Liver (tissue), 9 donors: Measurements from ENCODE around the gene DNAJC6. TPM values are rescaled to one million over a fixed set of nuclear protein-coding genes. Genes with fewer than 3 reads are reported as not detected.

Experiments
- DNase-seq: peaks from one replicate; pipeline ENCODE4 v3.0.0-alpha.2; 2017; ENCODE audit warnings: low spot score
- H3K27ac ChIP-seq, 2 donors: one replicate each; pipeline ENCODE4 v1.7.0; 2013; ENCODE audit warnings: inconsistent platforms in 2 of 2, low read length in 2 of 2, control low read depth in 1 of 2, low read depth in 1 of 2, mild to moderate bottlenecking in 1 of 2
- H3K27me3 ChIP-seq, 4 donors: one replicate each; pipeline versions ENCODE4 v1.6.1 to v1.7.0; 2013; ENCODE audit warnings: low read length in 3 of 4, inconsistent platforms in 1 of 4, mild to moderate bottlenecking in 1 of 4, moderate library complexity in 1 of 4; ENCODE audit not compliant: control insufficient read depth in 4 of 4, insufficient read depth in 4 of 4
- H3K36me3 ChIP-seq, 4 donors: one replicate each; pipeline versions ENCODE4 v1.6.1 to v1.7.0; 2013; ENCODE audit warnings: low read length in 3 of 4, mild to moderate bottlenecking in 3 of 4, low read depth in 1 of 4, moderate library complexity in 1 of 4; ENCODE audit not compliant: control insufficient read depth in 4 of 4, insufficient read depth in 3 of 4
- H3K4me1 ChIP-seq, 4 donors: one replicate each; pipeline versions ENCODE4 v1.6.1 to v1.7.0; 2013; ENCODE audit warnings: low read length in 3 of 4, mild to moderate bottlenecking in 3 of 4, moderate library complexity in 1 of 4; ENCODE audit not compliant: control insufficient read depth in 4 of 4, insufficient read depth in 4 of 4
- H3K4me3 ChIP-seq, 3 donors: one replicate each; pipeline versions ENCODE4 v1.6.1 to v1.7.0; 2013; ENCODE audit warnings: low read length in 3 of 3, control low read depth in 1 of 3, low read depth in 1 of 3, mild to moderate bottlenecking in 1 of 3
- H3K9ac ChIP-seq, 2 donors: one replicate each; pipeline ENCODE4 v1.7.0; 2013; ENCODE audit warnings: low read length in 2 of 2, mild to moderate bottlenecking in 2 of 2, moderate library complexity in 2 of 2, control low read depth in 1 of 2, low read depth in 1 of 2
- H3K9me3 ChIP-seq, 4 donors: one replicate each; pipeline versions ENCODE4 v1.6.1 to v1.7.0; 2013; ENCODE audit warnings: low read length in 3 of 4; ENCODE audit not compliant: control insufficient read depth in 4 of 4
- ATF3 ChIP-seq: IDR thresholded peaks from 2 replicates; pipeline ENCODE4 v1.6.1; 2016; ENCODE audit warnings: antibody characterized with exemption
- EGR1 ChIP-seq, 2 donors: IDR thresholded peaks; 2 replicates each; pipeline ENCODE4 v1.6.1; 2016 to 2018; ENCODE audit warnings: antibody characterized with exemption in 2 of 2, low read depth in 2 of 2
- FOXA2 ChIP-seq: IDR thresholded peaks from 2 replicates; pipeline ENCODE4 v1.6.1; 2016; ENCODE audit warnings: antibody characterized with exemption
- GABPA ChIP-seq, 2 donors: IDR thresholded peaks in 1 of 2; conservative IDR thresholded peaks in 1 of 2; 2 replicates each; pipeline ENCODE4 v1.6.1; 2016; ENCODE audit warnings: antibody characterized with exemption in 2 of 2, mild to moderate bottlenecking in 1 of 2, moderate library complexity in 1 of 2
- HNF4A ChIP-seq, 2 donors: conservative IDR thresholded peaks; 2 replicates each; pipeline ENCODE4 v1.6.1; 2016; ENCODE audit warnings: antibody characterized with exemption in 2 of 2, mild to moderate bottlenecking in 2 of 2
- HNF4G ChIP-seq: IDR thresholded peaks from 2 replicates; pipeline ENCODE4 v1.6.1; 2016; ENCODE audit warnings: antibody characterized with exemption
- JUND ChIP-seq, 2 donors: IDR thresholded peaks; 2 replicates each; pipeline ENCODE4 v1.6.1; 2016; ENCODE audit warnings: antibody characterized with exemption in 2 of 2
- NR2F2 ChIP-seq: IDR thresholded peaks from 2 replicates; pipeline ENCODE4 v1.6.1; 2016; ENCODE audit warnings: antibody characterized with exemption
- RAD21 ChIP-seq, 2 donors: IDR thresholded peaks; 2 replicates each; pipeline ENCODE4 v1.6.1; 2016; ENCODE audit warnings: antibody characterized with exemption in 2 of 2, mild to moderate bottlenecking in 2 of 2
- RXRA ChIP-seq, 2 donors: IDR thresholded peaks; 2 replicates each; pipeline ENCODE4 v1.6.1; 2017 to 2018; ENCODE audit warnings: antibody characterized with exemption in 2 of 2, mild to moderate bottlenecking in 1 of 2
- SP1 ChIP-seq: IDR thresholded peaks from 2 replicates; pipeline ENCODE4 v1.6.1; 2018; ENCODE audit warnings: antibody characterized with exemption, mild to moderate bottlenecking
- TAF1 ChIP-seq: conservative IDR thresholded peaks from 2 replicates; pipeline ENCODE4 v1.6.1; 2016; ENCODE audit warnings: antibody characterized with exemption, mild to moderate bottlenecking
- YY1 ChIP-seq: IDR thresholded peaks from 2 replicates; pipeline ENCODE4 v1.6.1; 2016; ENCODE audit warnings: antibody characterized with exemption, mild to moderate bottlenecking
- WGBS: extraction: QIAGEN DNeasy Blood & Tissue Kit; methylation state at CpG from one replicate; pipeline ENCODE4 v1.1.7; 2013; 5-methylcytosine and 5-hydroxymethylcytosine counted together
- polyA plus RNA-seq, 2 donors: library from polyadenylated mRNA; stranded (reverse) in 1 of 2; unstranded in 1 of 2; fragments of 200-250 nt in 1 of 2; fragments of >200 nt in 1 of 2; fragmentation: Nextera tagmentation in 1 of 2; extraction: Ambion mirVana in 1 of 2; gene quantifications; one replicate each; pipeline versions ENCODE4 v1.2.1 to v1.2.3, GENCODE V29; 2013 to 2015
- total RNA-seq, 2 donors: library from RNA; depleted of rRNA; stranded (reverse); fragments of >200 nt; gene quantifications; one replicate each; pipeline ENCODE4 v1.2.3, GENCODE V29; 2014
- TF ChIP-seq, protein P1 (sequence below): IDR thresholded peaks from 2 replicates; pipeline ENCODE4 v1.6.1; 2016; ENCODE audit warnings: antibody characterized with exemption
- TF ChIP-seq, protein P2 (sequence below): IDR thresholded peaks from 2 replicates; pipeline ENCODE4 v1.6.1; 2016; ENCODE audit warnings: antibody characterized with exemption
- TF ChIP-seq, protein P3 (sequence below): IDR thresholded peaks from 2 replicates; pipeline ENCODE4 v1.6.1; 2016; ENCODE audit warnings: antibody characterized with exemption, mild to moderate bottlenecking
- TF ChIP-seq, protein P4 (sequence below): fragments of 150-350 bp; IDR thresholded peaks from 2 replicates; pipeline ENCODE4 v1.5.1; 2017; ENCODE audit warnings: improper control_type of control experiment, low read depth, low read length; ENCODE audit not compliant: missing input control
- donor health status: healthy.
- donor health status: healthy.
- donor health status: healthy.
- donor health status: healthy.
- donor health status: healthy.

Gene DNAJC6
- total and polyA plus RNA-seq, 4 donors = 0.15 to 35.0 (median 0.30) TPM

- H3K9ac ChIP-seq = no peak overlapping the region
- H3K27ac ChIP-seq = no peak overlapping the region
- H3K9me3 ChIP-seq = peaks cover 0 to 2% (median under 1%) of the 10 kb centered on the region in 4 donors
- H3K27me3 ChIP-seq = no peaks in the 10 kb centered on the region
- no peaks in the 10 kb centered on the region for H3K4me1 ChIP-seq
- 92% methylated on average over 2 of the region's 2 CpGs for WGBS
- H3K4me3 ChIP-seq = no peak overlapping the region
- peak; percentile 68 for DNase-seq
- no peaks in the 10 kb centered on the region for H3K36me3 ChIP-seq
- TF ChIP-seq, protein P1, sequence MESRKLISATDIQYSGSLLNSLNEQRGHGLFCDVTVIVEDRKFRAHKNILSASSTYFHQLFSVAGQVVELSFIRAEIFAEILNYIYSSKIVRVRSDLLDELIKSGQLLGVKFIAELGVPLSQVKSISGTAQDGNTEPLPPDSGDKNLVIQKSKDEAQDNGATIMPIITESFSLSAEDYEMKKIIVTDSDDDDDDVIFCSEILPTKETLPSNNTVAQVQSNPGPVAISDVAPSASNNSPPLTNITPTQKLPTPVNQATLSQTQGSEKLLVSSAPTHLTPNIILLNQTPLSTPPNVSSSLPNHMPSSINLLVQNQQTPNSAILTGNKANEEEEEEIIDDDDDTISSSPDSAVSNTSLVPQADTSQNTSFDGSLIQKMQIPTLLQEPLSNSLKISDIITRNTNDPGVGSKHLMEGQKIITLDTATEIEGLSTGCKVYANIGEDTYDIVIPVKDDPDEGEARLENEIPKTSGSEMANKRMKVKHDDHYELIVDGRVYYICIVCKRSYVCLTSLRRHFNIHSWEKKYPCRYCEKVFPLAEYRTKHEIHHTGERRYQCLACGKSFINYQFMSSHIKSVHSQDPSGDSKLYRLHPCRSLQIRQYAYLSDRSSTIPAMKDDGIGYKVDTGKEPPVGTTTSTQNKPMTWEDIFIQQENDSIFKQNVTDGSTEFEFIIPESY = no peak
- TF ChIP-seq JUND (IDR thresholded peaks at IDR 0.05) = no peak
- no peak for TF ChIP-seq HNF4G
- TF ChIP-seq EGR1 (IDR thresholded peaks at IDR 0.05; ENCODE audit: low read depth in 2 of 2) = no peak
- TF ChIP-seq RXRA (IDR thresholded peaks at IDR 0.05) = no peak
- no peak for TF ChIP-seq FOXA2
Observed at GRCh38 chr1:65292861-65293593, 16.3 kb upstream of the DNAJC6 start.

DNA sequence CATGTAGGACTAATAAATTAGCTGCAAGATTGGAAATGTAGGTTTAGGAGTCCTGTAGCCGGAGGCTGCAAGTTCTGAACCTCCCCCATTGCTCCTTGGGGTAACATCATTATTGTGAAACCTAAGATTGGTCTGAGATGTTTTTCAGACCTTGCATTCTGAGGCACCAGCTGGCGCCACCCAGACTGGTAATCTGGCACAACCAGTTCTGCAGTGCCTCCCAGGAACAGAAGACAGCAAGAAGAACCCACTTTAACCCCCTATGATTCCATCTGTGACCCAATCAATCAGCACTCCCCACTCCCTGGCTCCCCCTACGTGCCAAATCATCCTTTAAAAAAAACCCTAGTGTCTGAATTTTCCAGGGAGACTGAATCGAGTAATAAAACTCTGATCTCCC, 11.6 kb upstream of the DNAJC6 start:
- no peaks in the 10 kb centered on the region for H3K36me3 ChIP-seq
- no peak for DNase-seq
- 88% methylated on average over 4 of the region's 4 CpGs for WGBS
- H3K9me3 ChIP-seq = peaks cover 0 to 4% (median under 1%) of the 10 kb centered on the region in 4 donors
- H3K4me1 ChIP-seq = no peaks in the 10 kb centered on the region
- H3K27me3 ChIP-seq = no peaks in the 10 kb centered on the region
- H3K4me3 ChIP-seq = no peak overlapping the region
- TF ChIP-seq EGR1 (IDR thresholded peaks at IDR 0.05; ENCODE audit: low read depth in 2 of 2) = no peak
- no peak for TF ChIP-seq SP1
- no peak for TF ChIP-seq JUND (IDR thresholded peaks at IDR 0.05)
- TF ChIP-seq, protein P2, sequence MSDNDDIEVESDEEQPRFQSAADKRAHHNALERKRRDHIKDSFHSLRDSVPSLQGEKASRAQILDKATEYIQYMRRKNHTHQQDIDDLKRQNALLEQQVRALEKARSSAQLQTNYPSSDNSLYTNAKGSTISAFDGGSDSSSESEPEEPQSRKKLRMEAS = no peak
- TF ChIP-seq HNF4A (conservative IDR thresholded peaks at IDR 0.05) = no peak
- TF ChIP-seq FOXA2 = no peak
- TF ChIP-seq GABPA (IDR thresholded peaks at IDR 0.05 in 1 of 2, conservative IDR thresholded peaks at IDR 0.05 in 1 of 2) = no peak
- TF ChIP-seq, protein P3, sequence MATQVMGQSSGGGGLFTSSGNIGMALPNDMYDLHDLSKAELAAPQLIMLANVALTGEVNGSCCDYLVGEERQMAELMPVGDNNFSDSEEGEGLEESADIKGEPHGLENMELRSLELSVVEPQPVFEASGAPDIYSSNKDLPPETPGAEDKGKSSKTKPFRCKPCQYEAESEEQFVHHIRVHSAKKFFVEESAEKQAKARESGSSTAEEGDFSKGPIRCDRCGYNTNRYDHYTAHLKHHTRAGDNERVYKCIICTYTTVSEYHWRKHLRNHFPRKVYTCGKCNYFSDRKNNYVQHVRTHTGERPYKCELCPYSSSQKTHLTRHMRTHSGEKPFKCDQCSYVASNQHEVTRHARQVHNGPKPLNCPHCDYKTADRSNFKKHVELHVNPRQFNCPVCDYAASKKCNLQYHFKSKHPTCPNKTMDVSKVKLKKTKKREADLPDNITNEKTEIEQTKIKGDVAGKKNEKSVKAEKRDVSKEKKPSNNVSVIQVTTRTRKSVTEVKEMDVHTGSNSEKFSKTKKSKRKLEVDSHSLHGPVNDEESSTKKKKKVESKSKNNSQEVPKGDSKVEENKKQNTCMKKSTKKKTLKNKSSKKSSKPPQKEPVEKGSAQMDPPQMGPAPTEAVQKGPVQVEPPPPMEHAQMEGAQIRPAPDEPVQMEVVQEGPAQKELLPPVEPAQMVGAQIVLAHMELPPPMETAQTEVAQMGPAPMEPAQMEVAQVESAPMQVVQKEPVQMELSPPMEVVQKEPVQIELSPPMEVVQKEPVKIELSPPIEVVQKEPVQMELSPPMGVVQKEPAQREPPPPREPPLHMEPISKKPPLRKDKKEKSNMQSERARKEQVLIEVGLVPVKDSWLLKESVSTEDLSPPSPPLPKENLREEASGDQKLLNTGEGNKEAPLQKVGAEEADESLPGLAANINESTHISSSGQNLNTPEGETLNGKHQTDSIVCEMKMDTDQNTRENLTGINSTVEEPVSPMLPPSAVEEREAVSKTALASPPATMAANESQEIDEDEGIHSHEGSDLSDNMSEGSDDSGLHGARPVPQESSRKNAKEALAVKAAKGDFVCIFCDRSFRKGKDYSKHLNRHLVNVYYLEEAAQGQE = no peak
- no peak for TF ChIP-seq NR2F2
- TF ChIP-seq ATF3 = no peak
- no peak for TF ChIP-seq RAD21 (IDR thresholded peaks at IDR 0.05)
- TF ChIP-seq, protein P1 = no peak
- TF ChIP-seq TAF1 = no peak
- TF ChIP-seq, protein P4, sequence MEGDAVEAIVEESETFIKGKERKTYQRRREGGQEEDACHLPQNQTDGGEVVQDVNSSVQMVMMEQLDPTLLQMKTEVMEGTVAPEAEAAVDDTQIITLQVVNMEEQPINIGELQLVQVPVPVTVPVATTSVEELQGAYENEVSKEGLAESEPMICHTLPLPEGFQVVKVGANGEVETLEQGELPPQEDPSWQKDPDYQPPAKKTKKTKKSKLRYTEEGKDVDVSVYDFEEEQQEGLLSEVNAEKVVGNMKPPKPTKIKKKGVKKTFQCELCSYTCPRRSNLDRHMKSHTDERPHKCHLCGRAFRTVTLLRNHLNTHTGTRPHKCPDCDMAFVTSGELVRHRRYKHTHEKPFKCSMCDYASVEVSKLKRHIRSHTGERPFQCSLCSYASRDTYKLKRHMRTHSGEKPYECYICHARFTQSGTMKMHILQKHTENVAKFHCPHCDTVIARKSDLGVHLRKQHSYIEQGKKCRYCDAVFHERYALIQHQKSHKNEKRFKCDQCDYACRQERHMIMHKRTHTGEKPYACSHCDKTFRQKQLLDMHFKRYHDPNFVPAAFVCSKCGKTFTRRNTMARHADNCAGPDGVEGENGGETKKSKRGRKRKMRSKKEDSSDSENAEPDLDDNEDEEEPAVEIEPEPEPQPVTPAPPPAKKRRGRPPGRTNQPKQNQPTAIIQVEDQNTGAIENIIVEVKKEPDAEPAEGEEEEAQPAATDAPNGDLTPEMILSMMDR = no peak
- TF ChIP-seq RXRA (IDR thresholded peaks at IDR 0.05) = no peak
- TF ChIP-seq HNF4G = no peak
- no peak for TF ChIP-seq YY1
- no peak overlapping the region for H3K27ac ChIP-seq
- H3K9ac ChIP-seq = no peak overlapping the region
